HL-60/S4 (cell line): Measurements from ENCODE around the gene PPP2CA.
"Not testable (repeated sequence)": the region's sequence is repeated elsewhere in the genome, so short reads cannot be mapped to it uniquely, and the experiment has no call there.

Source experiments
- in situ Hi-C: fragments of 300-500 bp; cut with MboI; formaldehyde crosslinking; loops from 2 replicates; pipeline ENCODE4 v1.14.3; 2022; ENCODE audit warnings: low sequenced_read_pairs

PPP2CA gene

GRCh38 chr5:134225780-134226440, at the start of gene PPP2CA:
PPP2CA (minus strand) TSS chr5:134226073; CDS start chr5:134225861, 212 bp downstream.
- in situ Hi-C loops: no loop called here

GRCh38 chr5:134273642-134274395, 47.9 kb upstream of the PPP2CA start:
- in situ Hi-C loops: no loop called here

- in situ Hi-C loops: no loop called here
Measured at GRCh38 chr5:134271059-134271458, 45.2 kb upstream of the PPP2CA start.

GRCh38 chr5:134268919-134269318, 43.0 kb upstream of the PPP2CA start:
- in situ Hi-C loops: no loop called here

- in situ Hi-C loops: no loop called here
Measured at GRCh38 chr5:134268019-134268601, 42.2 kb upstream of the PPP2CA start.

- in situ Hi-C loops: no loop called here
Measured at GRCh38 chr5:134267366-134268018, 41.6 kb upstream of the PPP2CA start.

- in situ Hi-C loops: no loop called here
Measured at GRCh38 chr5:134263801-134264200, 37.9 kb upstream of the PPP2CA start.

- in situ Hi-C loops: not testable (repeated sequence)
Measured at GRCh38 chr5:134262629-134263028, 36.8 kb upstream of the PPP2CA start.

- in situ Hi-C loops: no loop called here
Measured at GRCh38 chr5:134258896-134259295, 33.0 kb upstream of the PPP2CA start.

GRCh38 chr5:134257176-134257575, 31.3 kb upstream of the PPP2CA start:
- in situ Hi-C loops: no loop called here

- in situ Hi-C loops: no loop called here
Measured at GRCh38 chr5:134255418-134256150, 29.7 kb upstream of the PPP2CA start.

- in situ Hi-C loops: not testable (repeated sequence)
Measured at GRCh38 chr5:134253368-134254153, 27.7 kb upstream of the PPP2CA start.

GRCh38 chr5:134252671-134253070, 26.8 kb upstream of the PPP2CA start:
- in situ Hi-C loops: no loop called here

GRCh38 chr5:134250949-134251348, 25.1 kb upstream of the PPP2CA start:
- in situ Hi-C loops: no loop called here

- in situ Hi-C loops: no loop called here
Measured at GRCh38 chr5:134249469-134250379, 23.9 kb upstream of the PPP2CA start.

GRCh38 chr5:134248256-134248655, 22.4 kb upstream of the PPP2CA start:
- in situ Hi-C loops: no loop called here

- in situ Hi-C loops: no loop called here
Measured at GRCh38 chr5:134247428-134248224, 21.8 kb upstream of the PPP2CA start.

- in situ Hi-C loops: no loop called here
Measured at GRCh38 chr5:134246771-134247427, 21.0 kb upstream of the PPP2CA start.
